HepG2 (cell line): ENCODE measurements around the gene ACSM6. TPM values are rescaled to one million over a fixed set of nuclear protein-coding genes. Genes with fewer than 3 reads are reported as not detected.

Experiments
- HOXD1 ChIP-seq: sonication (generic); formaldehyde crosslinking; IDR thresholded peaks from 2 replicates; pipeline ENCODE4 v1.5.0; 2020; ENCODE audit warnings: missing genetic modification reagents
- IKZF1 ChIP-seq: fragments of 450-650 bp; IDR thresholded peaks from 2 replicates; pipeline ENCODE4 v1.7.1; 2016
- JUND ChIP-seq: sonication (generic); formaldehyde crosslinking; IDR thresholded peaks from 2 replicates; pipeline ENCODE4 v1.8.0; 2022; ENCODE audit warnings: mild to moderate bottlenecking, missing genetic modification reagents
- POLR2AphosphoS2 ChIP-seq: IDR thresholded peaks from 2 replicates; pipeline ENCODE4 v1.6.1; 2011; ENCODE audit warnings: low read depth, low read length, improper control_type of control experiment
- RARA ChIP-seq: IDR thresholded peaks from 2 replicates; pipeline ENCODE4 v1.6.1; 2016; ENCODE audit warnings: missing genetic modification reagents, missing compliant biosample characterization
- SAP130 ChIP-seq: IDR thresholded peaks from 2 replicates; pipeline ENCODE4 v1.6.1; 2016; ENCODE audit warnings: low read depth
- SIN3B ChIP-seq: fragments of 150-350 bp; IDR thresholded peaks from 2 replicates; pipeline ENCODE4 v1.6.1; 2014; ENCODE audit warnings: low read length
- SOX5 ChIP-seq: IDR thresholded peaks from 2 replicates; pipeline ENCODE4 v1.6.1; 2016; ENCODE audit warnings: borderline replicate concordance
- ZMYM3 ChIP-seq: sonication (generic); formaldehyde crosslinking; IDR thresholded peaks from 2 replicates; pipeline ENCODE4 v1.5.1; 2020; ENCODE audit warnings: mild to moderate bottlenecking, missing genetic modification reagents
- ZNF24 ChIP-seq: fragments of 450-650 bp; IDR thresholded peaks from 2 replicates; pipeline ENCODE4 v1.6.1; 2017; ENCODE audit warnings: antibody characterized with exemption, mild to moderate bottlenecking
- polyA plus RNA-seq, 8 experiments: library from polyadenylated mRNA; depleted of rRNA in 3 of 8; stranded (reverse) in 7 of 8; unstranded in 1 of 8; fragments of >200 nt; fragmentation: Illumina TruSeq in 4 of 8; extraction: Trizol in 4 of 8; gene quantifications; 2 replicates each; pipeline versions ENCODE4 v1.2.1 to v1.2.3, GENCODE V29; 2011 to 2016; ENCODE audit warnings: low read depth in 4 of 8, missing spikeins in 1 of 8, mixed read lengths in 1 of 8; ENCODE audit not compliant: insufficient read depth in 1 of 8
- total RNA-seq, 5 experiments: library from RNA; depleted of rRNA; stranded (reverse); fragments of >200 nt; fragmentation: Illumina TruSeq; extraction: Trizol; gene quantifications; 2 replicates each; pipeline ENCODE4 v1.2.3, GENCODE V29; 2016; ENCODE audit warnings: low read depth in 1 of 5
- TF ChIP-seq, protein P1 (sequence below): IDR thresholded peaks from 2 replicates; pipeline ENCODE4 v1.4.0; 2020; ENCODE audit warnings: mild to moderate bottlenecking, missing genetic modification reagents
- TF ChIP-seq, protein P2 (sequence below): IDR thresholded peaks from 2 replicates; pipeline ENCODE4 v1.6.1; 2018; ENCODE audit warnings: missing genetic modification reagents, mild to moderate bottlenecking, missing compliant biosample characterization
- TF ChIP-seq, protein P3 (sequence below): fragments of 450-650 bp; IDR thresholded peaks from 2 replicates; pipeline ENCODE4 v1.6.1; 2016
- TF ChIP-seq, protein P4 (sequence below): sonication (generic); formaldehyde crosslinking; IDR thresholded peaks from 2 replicates; pipeline ENCODE4 v1.4.0; 2020; ENCODE audit warnings: missing genetic modification reagents
- TF ChIP-seq, protein P5 (sequence below): sonication (generic); formaldehyde crosslinking; IDR thresholded peaks from 2 replicates; pipeline ENCODE4 v1.4.0; 2020; ENCODE audit warnings: low read depth, mild to moderate bottlenecking, missing genetic modification reagents
- TF ChIP-seq, protein P6 (sequence below): sonication (generic); formaldehyde crosslinking; IDR thresholded peaks from 2 replicates; pipeline ENCODE4 v1.4.0; 2020; ENCODE audit warnings: missing genetic modification reagents, borderline replicate concordance

The ACSM6 gene
- total and polyA plus RNA-seq, 2 of the 13 experiments (the other 11 are each of a cell fraction or from before 2014, with no cell fraction given): not detected

DNA sequence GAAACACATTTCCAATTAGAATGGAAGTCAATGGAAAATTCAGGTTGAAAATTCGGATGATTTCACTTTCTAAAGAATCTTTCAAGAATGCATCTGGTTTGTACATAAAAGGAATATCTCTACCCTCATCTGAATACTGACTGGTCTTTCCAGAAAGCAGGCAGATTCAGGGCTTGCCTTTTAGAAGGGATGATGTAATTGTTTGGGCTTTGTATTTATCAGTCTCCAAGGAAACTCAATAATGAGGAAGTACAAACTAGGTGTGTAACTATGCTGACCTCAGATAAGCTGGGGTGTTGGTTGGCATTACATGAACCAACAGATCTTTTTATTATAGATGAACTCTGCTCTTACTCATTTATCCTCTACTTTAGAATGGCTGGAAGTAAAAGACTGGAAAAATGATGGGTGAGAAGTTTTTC is 72.6 kb downstream of the ACSM6 start (continued):
- no peak for TF ChIP-seq ZMYM3 (CRISPR knock-in tag)
- no peak for TF ChIP-seq IKZF1
- TF ChIP-seq, protein P1, sequence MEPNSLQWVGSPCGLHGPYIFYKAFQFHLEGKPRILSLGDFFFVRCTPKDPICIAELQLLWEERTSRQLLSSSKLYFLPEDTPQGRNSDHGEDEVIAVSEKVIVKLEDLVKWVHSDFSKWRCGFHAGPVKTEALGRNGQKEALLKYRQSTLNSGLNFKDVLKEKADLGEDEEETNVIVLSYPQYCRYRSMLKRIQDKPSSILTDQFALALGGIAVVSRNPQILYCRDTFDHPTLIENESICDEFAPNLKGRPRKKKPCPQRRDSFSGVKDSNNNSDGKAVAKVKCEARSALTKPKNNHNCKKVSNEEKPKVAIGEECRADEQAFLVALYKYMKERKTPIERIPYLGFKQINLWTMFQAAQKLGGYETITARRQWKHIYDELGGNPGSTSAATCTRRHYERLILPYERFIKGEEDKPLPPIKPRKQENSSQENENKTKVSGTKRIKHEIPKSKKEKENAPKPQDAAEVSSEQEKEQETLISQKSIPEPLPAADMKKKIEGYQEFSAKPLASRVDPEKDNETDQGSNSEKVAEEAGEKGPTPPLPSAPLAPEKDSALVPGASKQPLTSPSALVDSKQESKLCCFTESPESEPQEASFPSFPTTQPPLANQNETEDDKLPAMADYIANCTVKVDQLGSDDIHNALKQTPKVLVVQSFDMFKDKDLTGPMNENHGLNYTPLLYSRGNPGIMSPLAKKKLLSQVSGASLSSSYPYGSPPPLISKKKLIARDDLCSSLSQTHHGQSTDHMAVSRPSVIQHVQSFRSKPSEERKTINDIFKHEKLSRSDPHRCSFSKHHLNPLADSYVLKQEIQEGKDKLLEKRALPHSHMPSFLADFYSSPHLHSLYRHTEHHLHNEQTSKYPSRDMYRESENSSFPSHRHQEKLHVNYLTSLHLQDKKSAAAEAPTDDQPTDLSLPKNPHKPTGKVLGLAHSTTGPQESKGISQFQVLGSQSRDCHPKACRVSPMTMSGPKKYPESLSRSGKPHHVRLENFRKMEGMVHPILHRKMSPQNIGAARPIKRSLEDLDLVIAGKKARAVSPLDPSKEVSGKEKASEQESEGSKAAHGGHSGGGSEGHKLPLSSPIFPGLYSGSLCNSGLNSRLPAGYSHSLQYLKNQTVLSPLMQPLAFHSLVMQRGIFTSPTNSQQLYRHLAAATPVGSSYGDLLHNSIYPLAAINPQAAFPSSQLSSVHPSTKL: peak; percentile 55
- TF ChIP-seq SOX5: peak; percentile 14; the same call in 1 of the 2 replicates
- peak; percentile 63 for TF ChIP-seq SAP130 (CRISPR knock-in tag)
- TF ChIP-seq, protein P2, sequence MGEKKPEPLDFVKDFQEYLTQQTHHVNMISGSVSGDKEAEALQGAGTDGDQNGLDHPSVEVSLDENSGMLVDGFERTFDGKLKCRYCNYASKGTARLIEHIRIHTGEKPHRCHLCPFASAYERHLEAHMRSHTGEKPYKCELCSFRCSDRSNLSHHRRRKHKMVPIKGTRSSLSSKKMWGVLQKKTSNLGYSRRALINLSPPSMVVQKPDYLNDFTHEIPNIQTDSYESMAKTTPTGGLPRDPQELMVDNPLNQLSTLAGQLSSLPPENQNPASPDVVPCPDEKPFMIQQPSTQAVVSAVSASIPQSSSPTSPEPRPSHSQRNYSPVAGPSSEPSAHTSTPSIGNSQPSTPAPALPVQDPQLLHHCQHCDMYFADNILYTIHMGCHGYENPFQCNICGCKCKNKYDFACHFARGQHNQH (CRISPR knock-in tag): no peak
- TF ChIP-seq, protein P3, sequence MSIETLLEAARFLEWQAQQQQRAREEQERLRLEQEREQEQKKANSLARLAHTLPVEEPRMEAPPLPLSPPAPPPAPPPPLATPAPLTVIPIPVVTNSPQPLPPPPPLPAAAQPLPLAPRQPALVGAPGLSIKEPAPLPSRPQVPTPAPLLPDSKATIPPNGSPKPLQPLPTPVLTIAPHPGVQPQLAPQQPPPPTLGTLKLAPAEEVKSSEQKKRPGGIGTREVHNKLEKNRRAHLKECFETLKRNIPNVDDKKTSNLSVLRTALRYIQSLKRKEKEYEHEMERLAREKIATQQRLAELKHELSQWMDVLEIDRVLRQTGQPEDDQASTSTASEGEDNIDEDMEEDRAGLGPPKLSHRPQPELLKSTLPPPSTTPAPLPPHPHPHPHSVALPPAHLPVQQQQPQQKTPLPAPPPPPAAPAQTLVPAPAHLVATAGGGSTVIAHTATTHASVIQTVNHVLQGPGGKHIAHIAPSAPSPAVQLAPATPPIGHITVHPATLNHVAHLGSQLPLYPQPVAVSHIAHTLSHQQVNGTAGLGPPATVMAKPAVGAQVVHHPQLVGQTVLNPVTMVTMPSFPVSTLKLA: no peak
- TF ChIP-seq POLR2AphosphoS2: no peak
- TF ChIP-seq, protein P4, sequence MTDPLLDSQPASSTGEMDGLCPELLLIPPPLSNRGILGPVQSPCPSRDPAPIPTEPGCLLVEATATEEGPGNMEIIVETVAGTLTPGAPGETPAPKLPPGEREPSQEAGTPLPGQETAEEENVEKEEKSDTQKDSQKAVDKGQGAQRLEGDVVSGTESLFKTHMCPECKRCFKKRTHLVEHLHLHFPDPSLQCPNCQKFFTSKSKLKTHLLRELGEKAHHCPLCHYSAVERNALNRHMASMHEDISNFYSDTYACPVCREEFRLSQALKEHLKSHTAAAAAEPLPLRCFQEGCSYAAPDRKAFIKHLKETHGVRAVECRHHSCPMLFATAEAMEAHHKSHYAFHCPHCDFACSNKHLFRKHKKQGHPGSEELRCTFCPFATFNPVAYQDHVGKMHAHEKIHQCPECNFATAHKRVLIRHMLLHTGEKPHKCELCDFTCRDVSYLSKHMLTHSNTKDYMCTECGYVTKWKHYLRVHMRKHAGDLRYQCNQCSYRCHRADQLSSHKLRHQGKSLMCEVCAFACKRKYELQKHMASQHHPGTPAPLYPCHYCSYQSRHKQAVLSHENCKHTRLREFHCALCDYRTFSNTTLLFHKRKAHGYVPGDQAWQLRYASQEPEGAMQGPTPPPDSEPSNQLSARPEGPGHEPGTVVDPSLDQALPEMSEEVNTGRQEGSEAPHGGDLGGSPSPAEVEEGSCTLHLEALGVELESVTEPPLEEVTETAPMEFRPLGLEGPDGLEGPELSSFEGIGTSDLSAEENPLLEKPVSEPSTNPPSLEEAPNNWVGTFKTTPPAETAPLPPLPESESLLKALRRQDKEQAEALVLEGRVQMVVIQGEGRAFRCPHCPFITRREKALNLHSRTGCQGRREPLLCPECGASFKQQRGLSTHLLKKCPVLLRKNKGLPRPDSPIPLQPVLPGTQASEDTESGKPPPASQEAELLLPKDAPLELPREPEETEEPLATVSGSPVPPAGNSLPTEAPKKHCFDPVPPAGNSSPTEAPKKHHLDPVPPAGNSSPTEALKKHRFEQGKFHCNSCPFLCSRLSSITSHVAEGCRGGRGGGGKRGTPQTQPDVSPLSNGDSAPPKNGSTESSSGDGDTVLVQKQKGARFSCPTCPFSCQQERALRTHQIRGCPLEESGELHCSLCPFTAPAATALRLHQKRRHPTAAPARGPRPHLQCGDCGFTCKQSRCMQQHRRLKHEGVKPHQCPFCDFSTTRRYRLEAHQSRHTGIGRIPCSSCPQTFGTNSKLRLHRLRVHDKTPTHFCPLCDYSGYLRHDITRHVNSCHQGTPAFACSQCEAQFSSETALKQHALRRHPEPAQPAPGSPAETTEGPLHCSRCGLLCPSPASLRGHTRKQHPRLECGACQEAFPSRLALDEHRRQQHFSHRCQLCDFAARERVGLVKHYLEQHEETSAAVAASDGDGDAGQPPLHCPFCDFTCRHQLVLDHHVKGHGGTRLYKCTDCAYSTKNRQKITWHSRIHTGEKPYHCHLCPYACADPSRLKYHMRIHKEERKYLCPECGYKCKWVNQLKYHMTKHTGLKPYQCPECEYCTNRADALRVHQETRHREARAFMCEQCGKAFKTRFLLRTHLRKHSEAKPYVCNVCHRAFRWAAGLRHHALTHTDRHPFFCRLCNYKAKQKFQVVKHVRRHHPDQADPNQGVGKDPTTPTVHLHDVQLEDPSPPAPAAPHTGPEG: no peak
- peak; percentile 38; the same call in 1 of the 2 replicates for TF ChIP-seq RARA (CRISPR knock-in tag)
- no peak for TF ChIP-seq SIN3B
- no peak for TF ChIP-seq HOXD1 (CRISPR knock-in tag)
- TF ChIP-seq, protein P5, sequence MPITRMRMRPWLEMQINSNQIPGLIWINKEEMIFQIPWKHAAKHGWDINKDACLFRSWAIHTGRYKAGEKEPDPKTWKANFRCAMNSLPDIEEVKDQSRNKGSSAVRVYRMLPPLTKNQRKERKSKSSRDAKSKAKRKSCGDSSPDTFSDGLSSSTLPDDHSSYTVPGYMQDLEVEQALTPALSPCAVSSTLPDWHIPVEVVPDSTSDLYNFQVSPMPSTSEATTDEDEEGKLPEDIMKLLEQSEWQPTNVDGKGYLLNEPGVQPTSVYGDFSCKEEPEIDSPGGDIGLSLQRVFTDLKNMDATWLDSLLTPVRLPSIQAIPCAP (CRISPR knock-in tag): no peak
- TF ChIP-seq ZNF24: no peak
- TF ChIP-seq, protein P6, sequence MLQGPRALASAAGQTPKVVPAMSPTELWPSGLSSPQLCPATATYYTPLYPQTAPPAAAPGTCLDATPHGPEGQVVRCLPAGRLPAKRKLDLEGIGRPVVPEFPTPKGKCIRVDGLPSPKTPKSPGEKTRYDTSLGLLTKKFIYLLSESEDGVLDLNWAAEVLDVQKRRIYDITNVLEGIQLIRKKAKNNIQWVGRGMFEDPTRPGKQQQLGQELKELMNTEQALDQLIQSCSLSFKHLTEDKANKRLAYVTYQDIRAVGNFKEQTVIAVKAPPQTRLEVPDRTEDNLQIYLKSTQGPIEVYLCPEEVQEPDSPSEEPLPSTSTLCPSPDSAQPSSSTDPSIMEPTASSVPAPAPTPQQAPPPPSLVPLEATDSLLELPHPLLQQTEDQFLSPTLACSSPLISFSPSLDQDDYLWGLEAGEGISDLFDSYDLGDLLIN: no peak
- no peak for TF ChIP-seq JUND (CRISPR knock-in tag)
